Measurements from ENCODE around the gene SUGCT. TPM values are rescaled to one million over a fixed set of nuclear protein-coding genes. Genes with fewer than 3 reads are reported as not detected.

SUGCT gene
- total RNA-seq, 2 experiments from 2014 or later: 0.81 to 1.2 TPM

DNA sequence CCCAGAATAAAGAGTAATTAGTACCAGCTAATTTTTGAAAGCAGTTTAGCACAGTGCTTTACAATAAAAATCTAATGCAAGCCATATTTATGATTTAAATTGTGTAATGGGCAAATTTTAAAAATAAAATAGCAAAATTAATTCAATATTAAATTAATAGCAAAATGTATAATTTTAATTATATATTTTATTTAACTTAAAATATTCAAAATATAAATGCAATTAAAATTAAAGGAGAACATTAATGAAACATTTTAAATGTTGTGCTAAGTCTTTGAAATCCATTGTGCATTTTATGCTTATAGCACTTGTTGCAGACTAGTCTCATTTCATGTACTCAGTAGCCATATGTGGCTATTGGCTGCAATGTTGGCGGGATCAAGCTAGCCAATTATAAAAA lies 367.6 kb downstream of the SUGCT start:
- no peak overlapping the region for H3K4me3 Mint-ChIP-seq
- peaks cover 9% of the 10 kb centered on the region for H3K9me3 Mint-ChIP-seq

DNA sequence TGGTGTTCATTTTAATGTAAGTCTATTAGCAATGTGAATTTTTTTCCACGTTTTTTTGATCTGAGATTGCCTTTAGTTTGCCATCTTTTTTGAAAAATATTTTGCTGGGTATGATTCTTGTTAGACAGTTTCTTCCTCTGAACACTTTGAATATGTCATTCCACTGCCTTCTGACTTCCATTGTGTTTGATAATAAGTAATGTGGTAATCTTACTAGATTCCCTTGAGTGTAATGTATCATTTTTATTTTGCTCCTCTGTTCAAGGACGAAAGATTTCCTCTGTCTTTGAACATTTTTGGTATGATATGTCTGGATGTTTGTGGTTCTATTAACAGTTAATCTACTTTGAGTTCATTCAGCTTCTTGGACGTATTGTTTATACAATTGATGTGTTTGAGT lies 371.4 kb downstream of the SUGCT start:
- no peak overlapping the region for H3K27ac Mint-ChIP-seq
- CTCF ChIA-PET: interaction anchor here (1.6 kb wide), 1 partner anchor 16 kb away, joined by 3 read pairs; no protein-coding TSS in a partner anchor
- intact Hi-C loops (cut with micrococcal nuclease): no loop called here
- no peak overlapping the region for H3K4me3 Mint-ChIP-seq
- H3K27me3 Mint-ChIP-seq (ENCODE audit: low read depth): no peaks in the 10 kb centered on the region
- DNase-seq: no peak
- H3K4me1 Mint-ChIP-seq (ENCODE audit: low read depth): no peaks in the 10 kb centered on the region
- H3K9me3 Mint-ChIP-seq: peaks cover 9% of the 10 kb centered on the region
- peaks cover 2% of the 10 kb centered on the region for H3K36me3 Mint-ChIP-seq (ENCODE audit: low read depth)

More for the DNA sequence above, 367.6 kb downstream of the SUGCT start:
- DNase-seq: no peak
- peaks cover 2% of the 10 kb centered on the region for H3K36me3 Mint-ChIP-seq (ENCODE audit: low read depth)
- intact Hi-C loops (cut with micrococcal nuclease): no loop called here
- CTCF ChIA-PET: no interaction called here
- H3K27ac Mint-ChIP-seq: no peak overlapping the region
- H3K27me3 Mint-ChIP-seq (ENCODE audit: low read depth): no peaks in the 10 kb centered on the region
- H3K4me1 Mint-ChIP-seq (ENCODE audit: low read depth): no peaks in the 10 kb centered on the region

DNA sequence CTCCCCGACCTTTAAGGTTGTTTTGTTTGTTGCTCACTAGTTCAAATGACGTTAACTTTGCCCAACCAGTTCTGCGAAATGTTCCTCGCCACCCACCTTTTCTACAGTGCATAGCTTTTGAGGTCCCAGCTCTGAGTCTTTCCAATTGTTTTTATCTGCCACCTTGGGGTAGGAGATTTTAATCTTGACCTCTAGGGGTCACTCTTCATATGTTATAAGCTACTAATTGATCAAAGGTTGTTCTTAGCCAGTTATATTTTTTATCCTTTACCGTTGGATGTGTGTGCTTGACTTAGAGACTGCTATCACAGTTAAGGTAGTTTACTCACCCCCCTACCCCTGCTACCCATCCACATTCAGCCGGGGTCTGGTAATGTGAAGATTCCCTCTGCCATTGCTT lies 372.4 kb downstream of the SUGCT start:
- CTCF ChIA-PET: interaction anchor here (1.0 to 1.6 kb wide), 2 partner anchors 17 to 351 kb away, joined by 3 read pairs; no protein-coding TSS in a partner anchor
- H3K9me3 Mint-ChIP-seq: peaks cover 9% of the 10 kb centered on the region
- H3K36me3 Mint-ChIP-seq (ENCODE audit: low read depth): peaks cover 2% of the 10 kb centered on the region
- no peak for DNase-seq
- H3K27ac Mint-ChIP-seq: no peak overlapping the region
- intact Hi-C loops (cut with micrococcal nuclease): no loop called here
- H3K4me3 Mint-ChIP-seq: no peak overlapping the region
- no peaks in the 10 kb centered on the region for H3K27me3 Mint-ChIP-seq (ENCODE audit: low read depth)
- no peaks in the 10 kb centered on the region for H3K4me1 Mint-ChIP-seq (ENCODE audit: low read depth)

DNA sequence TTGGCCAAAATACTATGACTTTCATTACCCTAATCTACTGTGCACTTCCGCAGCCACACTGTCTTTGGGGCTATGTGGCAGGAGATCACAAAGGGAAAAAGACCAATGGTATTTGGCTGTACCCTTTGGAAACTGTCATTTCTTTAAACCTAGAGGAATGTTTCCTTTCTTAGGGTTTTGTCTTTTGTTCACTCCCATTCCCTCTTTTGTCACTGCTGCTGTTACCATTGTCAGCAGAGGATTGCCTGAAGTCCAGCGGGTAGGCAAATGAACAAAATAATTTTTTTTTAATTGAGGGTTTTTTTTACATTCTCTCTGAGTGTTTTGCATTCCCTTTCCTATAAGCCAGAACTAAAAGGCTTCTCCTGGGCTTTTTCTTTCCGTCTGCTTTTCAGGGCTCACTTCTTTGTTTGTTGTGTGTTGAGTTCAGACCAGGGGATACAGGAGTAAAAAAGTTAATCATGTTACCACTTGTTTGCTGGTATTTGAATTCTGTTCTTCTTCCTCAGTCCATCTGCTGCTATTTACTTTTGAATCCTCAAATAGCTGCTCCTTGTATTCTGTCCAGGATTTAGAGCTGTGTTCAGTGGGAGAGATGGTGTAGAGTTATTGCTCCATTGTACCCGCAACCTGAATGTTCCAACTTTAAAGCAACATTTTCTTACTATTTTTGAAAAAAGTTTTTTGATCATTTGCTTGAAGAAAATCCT lies 374.6 kb downstream of the SUGCT start:
- DNase-seq: no peak
- intact Hi-C loops (cut with micrococcal nuclease): loop anchor here (2.0 kb wide), 1 partner anchor 1187 kb away; no protein-coding TSS in a partner anchor
- H3K4me1 Mint-ChIP-seq (ENCODE audit: low read depth): no peaks in the 10 kb centered on the region
- H3K27me3 Mint-ChIP-seq (ENCODE audit: low read depth): no peaks in the 10 kb centered on the region
- no peak overlapping the region for H3K4me3 Mint-ChIP-seq
- CTCF ChIA-PET: no interaction called here
- H3K27ac Mint-ChIP-seq: no peak overlapping the region
- peaks cover 9% of the 10 kb centered on the region for H3K9me3 Mint-ChIP-seq
- H3K36me3 Mint-ChIP-seq (ENCODE audit: low read depth): peaks cover 2% of the 10 kb centered on the region

DNA sequence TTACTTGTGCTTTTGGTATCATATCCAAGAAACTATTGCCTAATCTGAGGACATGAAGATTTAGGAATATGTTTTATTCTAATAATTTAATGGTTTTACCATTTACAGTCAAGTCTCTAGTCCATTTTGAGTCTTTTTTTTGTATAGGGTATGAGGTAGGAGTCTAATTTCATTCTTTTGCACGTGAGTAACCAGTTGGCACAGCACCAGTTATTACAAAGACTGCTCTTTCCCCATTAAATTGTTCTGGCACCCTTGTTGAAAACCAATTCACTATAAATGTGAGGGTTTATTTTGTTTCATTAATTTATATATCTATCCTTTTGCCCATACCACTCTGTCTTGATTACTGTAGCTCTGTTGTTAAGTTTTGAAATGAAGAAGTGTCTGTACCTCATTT lies 381.6 kb downstream of the SUGCT start:
- no peak overlapping the region for H3K4me3 Mint-ChIP-seq

DNA sequence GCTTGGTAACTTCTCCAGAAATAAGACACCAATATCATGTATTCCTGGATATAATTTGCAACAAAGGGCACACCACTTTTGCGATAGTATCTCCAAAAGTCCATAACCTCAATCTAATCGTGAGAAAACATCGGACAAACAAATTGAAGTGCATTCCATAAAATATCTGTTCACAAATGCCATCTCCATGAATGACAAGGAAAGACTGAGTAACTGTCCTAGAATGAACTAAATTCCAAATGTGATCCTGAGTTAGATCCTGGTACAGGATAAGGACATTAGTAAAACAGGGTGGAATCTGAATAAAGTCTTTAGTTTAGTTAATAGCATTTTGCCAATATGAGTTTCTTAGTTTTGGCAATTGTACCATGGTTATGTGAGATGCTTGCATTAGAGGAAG lies 384.2 kb downstream of the SUGCT start:
- H3K4me1 Mint-ChIP-seq (ENCODE audit: low read depth): no peaks in the 10 kb centered on the region
- H3K27ac Mint-ChIP-seq: no peak overlapping the region
- DNase-seq: no peak
- intact Hi-C loops (cut with micrococcal nuclease): no loop called here
- CTCF ChIA-PET: no interaction called here
- H3K36me3 Mint-ChIP-seq (ENCODE audit: low read depth): no peaks in the 10 kb centered on the region
- H3K27me3 Mint-ChIP-seq (ENCODE audit: low read depth): no peaks in the 10 kb centered on the region
- H3K9me3 Mint-ChIP-seq: no peaks in the 10 kb centered on the region
- no peak overlapping the region for H3K4me3 Mint-ChIP-seq

More for the DNA sequence above, 381.6 kb downstream of the SUGCT start:
- CTCF ChIA-PET: no interaction called here
- Mint-ChIP-seq H3K9me3 (no peaks in the 10 kb centered on the region), H3K4me1 (ENCODE audit: low read depth) (no peaks in the 10 kb centered on the region), H3K27me3 (ENCODE audit: low read depth) (no peaks in the 10 kb centered on the region), H3K27ac (no peak overlapping the region), H3K36me3 (ENCODE audit: low read depth) (no peaks in the 10 kb centered on the region)
- no peak for DNase-seq
- intact Hi-C loops (cut with micrococcal nuclease): no loop called here

DNA sequence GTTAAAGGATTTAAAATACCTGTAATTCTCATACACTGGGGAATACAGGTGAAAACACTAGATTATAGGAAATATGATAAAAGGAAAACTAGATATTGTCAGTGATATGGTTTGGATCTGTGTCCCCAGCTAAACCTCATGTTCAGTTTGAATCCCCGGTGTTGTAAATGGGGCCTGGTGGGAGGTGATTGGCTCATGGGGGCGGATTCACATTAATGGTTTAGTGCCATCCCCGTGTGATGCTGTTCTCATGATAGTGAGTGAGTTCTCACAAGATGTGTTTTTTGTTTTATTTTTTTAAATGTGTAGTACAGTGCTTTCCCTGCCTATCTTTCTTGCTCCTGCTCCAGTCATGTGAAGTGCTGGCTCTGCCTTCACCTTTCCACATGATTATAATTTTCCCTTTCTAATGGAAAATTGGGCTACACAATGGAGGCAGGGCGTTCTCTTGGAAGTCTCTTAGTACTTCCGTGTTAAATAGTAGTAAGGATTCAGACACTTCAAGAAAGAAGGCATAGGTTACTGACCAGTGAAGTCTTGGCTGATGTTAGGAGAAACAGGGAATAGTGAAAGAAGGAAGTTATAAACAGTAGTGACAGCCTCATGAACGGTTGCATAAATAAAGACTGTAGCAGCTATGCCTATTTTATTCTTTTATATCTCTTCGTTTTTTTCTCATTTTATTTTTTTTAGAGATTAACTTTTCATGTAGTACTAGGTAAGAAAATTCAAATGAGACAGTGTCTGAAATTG lies 386.4 kb downstream of the SUGCT start:
- intact Hi-C loops (cut with micrococcal nuclease): no loop called here
- CTCF ChIA-PET: no interaction called here
- H3K4me3 Mint-ChIP-seq: no peak overlapping the region
- no peaks in the 10 kb centered on the region for H3K4me1 Mint-ChIP-seq (ENCODE audit: low read depth)
- H3K27ac Mint-ChIP-seq: no peak overlapping the region
- no peak for DNase-seq
- no peaks in the 10 kb centered on the region for H3K27me3 Mint-ChIP-seq (ENCODE audit: low read depth)
- no peaks in the 10 kb centered on the region for H3K36me3 Mint-ChIP-seq (ENCODE audit: low read depth)
- no peaks in the 10 kb centered on the region for H3K9me3 Mint-ChIP-seq

DNA sequence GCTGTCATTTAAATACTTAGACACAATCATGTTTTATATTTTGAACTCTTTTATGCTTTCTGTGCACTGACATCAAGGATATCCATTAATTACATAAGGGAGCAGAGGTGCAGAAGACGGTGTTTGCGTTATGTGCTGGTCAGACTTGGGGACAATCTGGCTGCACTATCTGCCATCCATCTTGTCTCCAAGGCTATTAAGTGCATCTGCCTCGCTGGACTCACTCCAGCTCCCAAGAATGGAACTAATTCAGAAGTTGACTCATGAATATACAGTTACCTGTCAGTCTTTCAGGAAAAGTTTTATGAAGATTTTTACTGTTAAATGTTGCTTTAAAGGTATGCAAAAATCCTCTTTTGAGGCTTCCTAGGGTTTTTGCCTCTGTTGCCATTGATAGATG lies 391.0 kb downstream of the SUGCT start:
- DNase-seq: no peak
- Mint-ChIP-seq H3K9me3 (no peaks in the 10 kb centered on the region), H3K27ac (no peak overlapping the region), H3K36me3 (ENCODE audit: low read depth) (no peaks in the 10 kb centered on the region), H3K4me1 (ENCODE audit: low read depth) (no peaks in the 10 kb centered on the region), H3K4me3 (no peak overlapping the region), H3K27me3 (ENCODE audit: low read depth) (no peaks in the 10 kb centered on the region)
- intact Hi-C loops (cut with micrococcal nuclease): no loop called here
- CTCF ChIA-PET: interaction anchor here (0.5 kb wide), 1 partner anchor 74 kb away, joined by 3 read pairs; no protein-coding TSS in a partner anchor

DNA sequence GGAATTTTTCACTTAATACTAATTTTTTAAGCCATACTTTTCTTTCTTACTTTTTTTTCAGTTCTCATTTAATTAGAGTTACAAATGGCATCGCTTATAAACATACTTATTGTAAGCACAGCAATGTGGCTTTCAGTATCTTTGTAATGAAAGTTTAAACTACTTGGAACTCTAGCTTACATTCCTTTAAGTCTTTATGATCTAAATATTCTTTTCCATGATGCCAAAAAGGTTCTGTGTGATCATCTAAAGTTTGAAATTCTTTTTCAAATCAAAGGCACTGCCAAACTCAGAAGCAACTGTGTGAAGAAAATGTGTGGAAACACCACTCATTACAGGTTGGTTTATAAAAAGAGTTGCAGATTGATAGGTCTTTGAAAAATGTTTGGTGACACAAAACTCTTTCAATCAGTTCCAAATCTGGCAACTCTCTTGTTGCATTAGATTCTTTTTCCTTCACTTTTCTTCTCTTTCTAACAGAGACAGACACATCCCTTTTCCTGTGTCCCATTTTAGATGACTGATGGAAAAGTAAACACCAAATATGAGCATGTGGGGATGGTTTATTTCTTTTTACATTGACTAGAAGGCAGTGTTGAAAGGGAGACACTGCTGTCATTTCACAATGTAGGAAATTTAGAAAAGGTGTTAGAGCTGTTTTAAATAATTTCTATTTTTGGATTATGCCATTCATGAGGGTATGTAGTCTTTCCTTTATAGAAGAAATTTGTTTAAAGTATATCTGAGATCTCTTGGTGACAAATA lies 392.3 kb downstream of the SUGCT start:
- intact Hi-C loops (cut with micrococcal nuclease): no loop called here
- DNase-seq: no peak
- CTCF ChIA-PET: no interaction called here
- Mint-ChIP-seq H3K4me3 (no peak overlapping the region), H3K9me3 (no peaks in the 10 kb centered on the region), H3K27ac (no peak overlapping the region), H3K4me1 (ENCODE audit: low read depth) (no peaks in the 10 kb centered on the region), H3K36me3 (ENCODE audit: low read depth) (no peaks in the 10 kb centered on the region), H3K27me3 (ENCODE audit: low read depth) (no peaks in the 10 kb centered on the region)

DNA sequence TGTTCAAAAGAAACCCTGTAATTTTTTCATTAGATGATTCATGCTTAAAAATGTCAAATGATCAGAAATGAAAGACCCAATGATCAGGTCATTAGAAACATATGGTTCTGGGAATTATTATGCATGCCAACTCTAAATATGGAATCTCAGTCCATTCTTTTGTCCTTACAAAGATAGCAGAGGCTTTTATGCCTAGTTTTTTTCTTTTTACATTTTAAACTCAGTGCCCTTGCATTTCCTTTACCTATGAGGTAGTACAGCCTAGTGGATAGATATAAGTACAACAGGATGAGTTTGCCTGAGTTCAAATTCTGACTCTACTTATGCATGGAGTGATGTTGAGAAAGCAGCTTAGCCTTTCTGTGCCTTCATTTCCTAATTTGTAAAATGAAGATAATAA lies 392.9 kb downstream of the SUGCT start:
- no peaks in the 10 kb centered on the region for H3K9me3 Mint-ChIP-seq
- H3K27ac Mint-ChIP-seq: no peak overlapping the region
- CTCF ChIA-PET: no interaction called here
- DNase-seq: no peak
- intact Hi-C loops (cut with micrococcal nuclease): no loop called here
- no peaks in the 10 kb centered on the region for H3K27me3 Mint-ChIP-seq (ENCODE audit: low read depth)
- no peaks in the 10 kb centered on the region for H3K4me1 Mint-ChIP-seq (ENCODE audit: low read depth)
- no peaks in the 10 kb centered on the region for H3K36me3 Mint-ChIP-seq (ENCODE audit: low read depth)
- H3K4me3 Mint-ChIP-seq: no peak overlapping the region

DNA sequence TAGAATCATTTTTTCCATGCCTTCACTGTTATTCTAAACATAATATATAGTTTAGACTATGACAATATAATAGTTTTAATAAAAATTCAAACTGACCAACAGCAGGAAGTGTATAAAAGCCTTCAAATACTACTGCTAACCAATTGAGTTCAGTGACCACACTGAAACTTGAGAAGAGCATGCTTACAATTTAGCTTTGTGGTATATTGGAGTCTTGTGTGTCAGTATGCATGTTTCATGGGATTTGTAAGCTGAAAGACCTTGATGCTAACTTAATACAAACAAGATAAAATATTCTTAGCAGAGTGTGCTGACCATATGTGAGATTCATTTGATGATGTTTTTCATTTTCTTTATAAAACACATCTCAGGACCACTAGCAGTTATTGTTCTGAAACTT lies 395.5 kb downstream of the SUGCT start:
- intact Hi-C loops (cut with micrococcal nuclease): no loop called here
- Mint-ChIP-seq H3K4me3 (no peak overlapping the region), H3K27me3 (ENCODE audit: low read depth) (no peaks in the 10 kb centered on the region), H3K36me3 (ENCODE audit: low read depth) (no peaks in the 10 kb centered on the region), H3K4me1 (ENCODE audit: low read depth) (no peaks in the 10 kb centered on the region), H3K9me3 (no peaks in the 10 kb centered on the region), H3K27ac (no peak overlapping the region)
- DNase-seq: no peak
- CTCF ChIA-PET: no interaction called here

DNA sequence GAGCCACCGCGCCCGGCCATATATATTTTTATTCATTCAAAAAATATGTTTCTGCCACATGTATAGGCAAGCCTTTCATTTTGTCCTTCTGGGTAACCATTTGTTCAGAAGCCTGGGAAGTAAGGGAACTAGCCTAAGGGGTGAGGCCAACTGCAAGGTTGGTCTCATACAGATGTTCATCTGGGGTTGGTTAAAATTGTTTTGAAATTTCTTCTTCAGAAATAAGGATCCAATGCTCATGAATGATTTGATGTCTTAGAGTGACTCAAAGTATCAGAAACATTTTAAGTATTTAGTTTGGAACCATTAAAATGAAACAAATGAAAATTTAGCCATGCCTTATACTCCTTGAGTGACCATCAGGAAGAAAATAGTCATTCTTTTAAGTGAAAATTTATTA lies 397.2 kb downstream of the SUGCT start:
- intact Hi-C loops (cut with micrococcal nuclease): no loop called here
- Mint-ChIP-seq H3K4me3 (no peak overlapping the region), H3K27ac (no peak overlapping the region), H3K36me3 (ENCODE audit: low read depth) (no peaks in the 10 kb centered on the region), H3K9me3 (no peaks in the 10 kb centered on the region), H3K27me3 (ENCODE audit: low read depth) (no peaks in the 10 kb centered on the region), H3K4me1 (ENCODE audit: low read depth) (no peaks in the 10 kb centered on the region)
- CTCF ChIA-PET: no interaction called here
- DNase-seq: no peak

Measured in activated naive CD4-positive, alpha-beta T cell treated with anti-CD3 and anti-CD28 coated beads for 36 hours (primary cell).